Measurements from ENCODE around the gene HLA-DPA1.

Gene HLA-DPA1

GRCh38 chr6:33017694-33018353 lies 55.6 kb downstream of the HLA-DPA1 start:
- DNase-seq (ENCODE audit: low spot score) = no peak

- DNase-seq (ENCODE audit: low spot score) = no peak
Observed at GRCh38 chr6:33017018-33017417, 56.4 kb downstream of the HLA-DPA1 start.

DNA sequence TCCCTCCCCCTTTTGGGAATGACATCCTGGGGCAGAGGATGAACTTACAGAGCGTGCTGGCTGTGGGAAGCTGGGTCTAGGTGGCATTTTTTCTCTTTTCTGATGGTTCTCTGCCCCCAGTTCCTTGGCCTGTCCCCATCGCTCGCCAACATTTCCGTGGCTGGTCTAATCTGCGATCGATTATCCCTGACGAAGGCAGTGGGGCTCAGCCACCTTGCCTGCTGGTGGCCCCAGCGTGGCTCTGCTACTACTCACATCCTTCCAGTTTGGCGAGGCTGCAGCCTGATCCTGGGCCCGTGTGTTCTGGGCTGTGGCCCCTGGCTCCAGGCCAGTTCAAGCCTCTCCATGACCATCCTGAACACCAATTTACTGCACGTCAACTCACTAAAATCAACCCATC lies 57.7 kb downstream of the HLA-DPA1 start:
- no peak for DNase-seq (ENCODE audit: low spot score)

DNA sequence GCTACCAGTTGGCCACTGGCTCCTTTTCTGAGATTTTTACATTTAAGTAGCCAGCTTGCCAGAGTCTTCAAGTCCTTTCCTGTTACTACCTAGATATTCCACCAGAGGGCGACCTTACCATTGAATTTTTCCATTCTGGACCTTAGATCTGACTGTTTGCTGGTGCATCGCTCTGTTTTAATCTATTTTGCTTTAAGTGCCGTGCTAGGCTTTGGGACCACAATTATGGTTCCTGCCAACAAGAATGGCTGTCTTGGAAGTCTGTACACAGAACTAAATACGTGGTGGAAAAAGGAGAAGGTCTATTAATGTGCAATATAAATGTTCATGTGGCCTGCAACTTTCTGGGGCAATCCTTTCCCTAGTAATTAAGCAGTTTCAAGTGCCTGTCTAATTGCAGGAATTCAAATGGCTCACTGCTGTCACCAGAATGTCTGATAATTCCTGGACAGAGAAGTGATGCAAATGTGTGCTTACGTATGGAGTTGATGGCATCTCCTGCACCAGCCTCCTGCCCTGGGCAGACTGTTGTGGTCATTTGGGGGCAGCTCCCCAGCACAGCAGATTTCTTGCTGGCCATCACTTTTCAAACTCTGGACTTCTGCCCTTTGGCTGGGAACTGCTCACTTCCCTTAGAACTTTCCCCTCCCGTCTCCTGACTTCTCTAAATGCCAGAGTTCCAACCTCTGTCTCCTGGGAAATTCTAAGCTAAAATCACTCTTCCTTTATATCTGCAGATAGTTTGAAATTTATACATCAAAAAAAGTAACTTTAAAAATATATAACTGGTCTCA lies 58.4 kb downstream of the HLA-DPA1 start:
- peak; percentile 72 for DNase-seq (ENCODE audit: low spot score)

All from putamen (tissue), 1 donor.